H1 (cell line): ENCODE measurements around the gene THEMIS. TPM values are rescaled to one million over a fixed set of nuclear protein-coding genes. Genes with fewer than 3 reads are reported as not detected.

ENCODE experiments used
- ATF2 ChIP-seq: IDR thresholded peaks from 2 replicates; pipeline ENCODE4 v1.6.1; 2012; ENCODE audit warnings: low read length, inconsistent platforms
- BRCA1 ChIP-seq: IDR thresholded peaks from 2 replicates; pipeline ENCODE4 v1.6.1; 2012; ENCODE audit warnings: low read depth, low read length, improper control_type of control experiment
- POLR2A ChIP-seq, 2 experiments: IDR thresholded peaks; 1 replicate in 1 of 2; 2 replicates in 1 of 2; pipeline ENCODE4 v1.6.1; 2011; ENCODE audit warnings: low read depth in 2 of 2, low read length in 2 of 2, mild to moderate bottlenecking in 2 of 2; ENCODE audit errors: control extremely low read depth in 1 of 2
- RAD21 ChIP-seq, 2 experiments: IDR thresholded peaks in 1 of 2; conservative IDR thresholded peaks in 1 of 2; 2 replicates each; pipeline ENCODE4 v1.6.1; 2011; ENCODE audit warnings: low read depth in 2 of 2, low read length in 2 of 2, improper control_type of control experiment in 1 of 2, inconsistent platforms in 1 of 2, mild to moderate bottlenecking in 1 of 2, moderate library complexity in 1 of 2
- TAF7 ChIP-seq: optimal IDR thresholded peaks from 2 replicates; pipeline ENCODE3; 2011; ENCODE audit warnings: low read depth, mild to moderate bottlenecking, inconsistent platforms, low read length, moderate library complexity, borderline replicate concordance
- polyA plus RNA-seq, 7 experiments: library from polyadenylated mRNA; depleted of rRNA in 3 of 7; stranded (reverse) in 5 of 7; unstranded in 2 of 7; fragments of >200 nt in 5 of 7; fragments of 200-250 nt in 2 of 7; gene quantifications; 1 replicate in 5 of 7; 2 replicates in 1 of 7; 4 replicates in 1 of 7; pipeline versions ENCODE4 v1.2.1 to v1.2.3, GENCODE V29; 2011 to 2013; ENCODE audit warnings: missing spikeins in 2 of 7, mixed read lengths in 2 of 7
- total RNA-seq: library from RNA; stranded (reverse); fragmentation: NEBNext Ultra II Directional; extraction: Animal tissue kit (Norgen Biotek cat#: 25700); gene quantifications from 2 replicates; pipeline ENCODE4 v1.2.1, GENCODE V29; 2021

Gene THEMIS
- total and polyA plus RNA-seq, 2 of the 8 experiments (the other 6 are each of a cell fraction or from before 2014, with no cell fraction given) = not detected

DNA sequence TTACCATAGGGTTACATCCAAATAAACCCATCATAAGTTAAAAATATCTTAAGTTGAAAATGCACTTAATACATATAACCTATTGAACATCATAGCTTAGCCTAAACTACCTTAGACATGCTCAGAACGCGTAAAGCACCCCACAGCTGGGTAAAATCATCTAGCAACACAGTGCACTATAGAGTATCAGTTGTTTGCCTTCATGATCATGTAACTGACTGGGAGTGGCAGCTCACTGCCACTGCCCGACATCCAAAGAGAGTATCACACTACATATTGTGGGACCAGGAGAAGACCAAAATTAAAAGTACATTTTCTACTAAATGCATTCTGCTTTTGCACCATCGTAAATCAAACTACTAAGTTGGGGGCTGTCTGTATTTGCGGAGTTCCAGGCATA is 31.7 kb downstream of the THEMIS start (continued):
- TF ChIP-seq TAF7 = no peak
- TF ChIP-seq POLR2A (IDR thresholded peaks at IDR 0.05; ENCODE audit: control extremely low read depth in 1 of 2, low read depth in 2 of 2, low read length in 2 of 2) = no peak
- TF ChIP-seq ATF2 = no peak
- no peak for TF ChIP-seq RAD21 (IDR thresholded peaks at IDR 0.05 in 1 of 2, conservative IDR thresholded peaks at IDR 0.05 in 1 of 2; ENCODE audit: low read depth in 2 of 2, low read length in 2 of 2)
- no peak for TF ChIP-seq BRCA1
